Stimulated activated CD4-positive, alpha-beta T cell treated with anti-CD3 and anti-CD28 coated beads, Interleukin-12 subunit alpha, Interleukin-12 subunit beta, amount 100 ng/mL, for 24 hours (primary cell): ENCODE measurements around the gene OR5H15.
"Not testable (repeated sequence)": the region's sequence is repeated elsewhere in the genome, so short reads cannot be mapped to it uniquely, and the experiment has no call there.

Source experiments
- DNase-seq, 2 experiments: peaks; one replicate each; pipeline ENCODE4 v3.0.0-alpha.2; 2020; ENCODE audit warnings: low read depth in 2 of 2

Gene OR5H15

DNA sequence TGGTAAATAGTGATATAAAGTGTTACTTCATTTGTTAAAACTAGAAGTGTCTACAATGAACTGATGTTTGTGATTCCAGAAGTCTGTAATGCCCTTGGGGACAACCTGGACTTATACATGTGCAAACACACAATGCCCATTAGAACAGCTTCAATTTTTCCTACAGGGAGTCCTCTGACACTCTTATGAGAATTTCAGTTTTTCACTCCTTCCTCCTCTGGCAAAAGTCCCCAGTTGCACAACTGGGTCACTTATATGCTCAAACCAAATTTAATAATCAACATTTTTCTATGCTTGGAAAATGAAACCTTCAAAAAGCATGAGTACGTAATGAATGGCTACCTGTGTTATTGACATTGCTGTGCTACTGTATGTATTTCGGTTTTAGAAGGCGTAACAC lies at the start of gene OR5H15:
TSS of gene OR5H15 (plus strand) at position 301 of the 400 bp plus-strand sequence. CDS start 2,004 bp downstream, outside the sequence.
- no peak for DNase-seq

GRCh38 chr3:98130421-98130820 lies 36.1 kb upstream of the OR5H15 start, which contains the start of gene OR5H1:
TSS of gene OR5H1 (plus strand) at chr3:98130721. CDS start at chr3:98132698, 1,977 bp downstream.
- DNase-seq = no peak

- DNase-seq = no peak
These were observed 29.9 kb upstream of the OR5H15 start for GRCh38 chr3:98136631-98137030.

DNA sequence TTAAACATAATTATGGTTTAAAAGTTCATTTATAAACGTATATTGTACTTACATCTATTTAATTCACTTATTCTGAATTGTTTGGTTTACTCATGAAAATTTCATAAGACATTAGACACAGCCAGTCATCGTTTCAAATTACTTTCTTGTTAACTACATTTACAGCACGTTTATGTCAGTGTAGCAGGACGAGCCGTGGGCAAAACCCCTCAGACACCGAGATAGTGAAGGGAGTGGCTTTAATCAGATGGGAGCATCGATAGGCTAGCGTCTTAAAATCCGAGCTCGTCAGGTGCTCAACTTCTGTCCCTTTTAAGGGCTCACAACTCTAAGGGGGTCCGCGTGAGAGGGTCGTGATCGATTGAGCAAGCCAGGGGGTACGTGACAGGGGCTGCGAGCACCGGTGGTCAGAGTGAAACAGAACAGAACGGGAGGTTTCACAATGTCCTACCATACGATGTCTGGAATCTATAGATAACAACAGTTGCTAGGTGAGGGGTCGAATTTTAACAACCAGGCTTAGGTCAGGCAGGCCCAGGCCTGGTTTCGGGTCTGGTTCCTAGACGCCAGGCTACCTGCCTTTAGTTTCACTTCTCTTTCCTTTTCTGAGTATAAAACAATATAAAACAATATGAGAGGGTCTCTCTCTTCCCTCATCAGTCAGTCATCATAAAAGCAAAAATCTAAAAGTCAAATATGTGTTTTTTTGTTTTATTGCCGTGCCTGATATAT lies 28.5 kb upstream of the OR5H15 start:
- DNase-seq = not testable (repeated sequence)

GRCh38 chr3:98140531-98140930 lies 26.0 kb upstream of the OR5H15 start:
- DNase-seq = no peak

DNA sequence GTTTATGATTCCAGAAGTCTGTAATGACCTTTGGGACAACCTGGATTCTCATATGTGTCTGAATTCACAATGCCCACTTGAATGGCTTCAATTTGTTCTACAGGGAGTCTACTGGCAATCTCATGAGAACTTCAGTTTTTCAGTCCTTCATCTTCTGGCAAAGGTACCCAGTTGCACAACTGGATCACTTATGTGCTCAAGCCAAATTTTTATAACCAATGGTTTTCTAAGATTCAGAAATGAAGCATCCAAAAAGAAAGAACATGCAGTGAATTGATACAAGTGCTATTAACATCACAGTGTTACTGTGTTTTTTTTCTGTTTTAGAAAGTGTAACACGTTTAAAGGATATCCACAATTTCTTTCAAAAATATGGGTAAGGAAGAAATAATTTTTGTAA lies 19.3 kb upstream of the OR5H15 start, which contains the start of gene OR5H14:
TSS of gene OR5H14 (plus strand) at position 301 of the 400 bp plus-strand sequence. CDS start 1,907 bp downstream, outside the sequence.
- no peak for DNase-seq

GRCh38 chr3:98148751-98149150 lies 17.7 kb upstream of the OR5H15 start:
- no peak for DNase-seq

DNA sequence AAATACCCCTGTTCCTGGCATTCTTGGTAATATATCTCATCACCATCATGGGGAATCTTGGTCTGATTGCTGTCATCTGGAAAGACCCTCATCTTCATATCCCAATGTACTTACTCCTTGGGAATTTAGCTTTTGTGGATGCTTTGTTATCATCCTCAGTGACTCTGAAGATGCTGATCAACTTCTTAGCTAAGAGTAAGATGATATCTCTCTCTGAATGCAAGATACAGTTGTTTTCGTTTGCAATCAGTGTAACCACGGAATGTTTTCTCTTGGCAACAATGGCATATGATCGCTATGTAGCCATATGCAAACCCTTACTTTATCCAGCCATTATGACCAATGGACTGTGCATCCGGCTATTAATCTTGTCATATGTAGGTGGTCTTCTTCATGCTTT lies 17.0 kb upstream of the OR5H15 start:
- not testable (repeated sequence) for DNase-seq

DNA sequence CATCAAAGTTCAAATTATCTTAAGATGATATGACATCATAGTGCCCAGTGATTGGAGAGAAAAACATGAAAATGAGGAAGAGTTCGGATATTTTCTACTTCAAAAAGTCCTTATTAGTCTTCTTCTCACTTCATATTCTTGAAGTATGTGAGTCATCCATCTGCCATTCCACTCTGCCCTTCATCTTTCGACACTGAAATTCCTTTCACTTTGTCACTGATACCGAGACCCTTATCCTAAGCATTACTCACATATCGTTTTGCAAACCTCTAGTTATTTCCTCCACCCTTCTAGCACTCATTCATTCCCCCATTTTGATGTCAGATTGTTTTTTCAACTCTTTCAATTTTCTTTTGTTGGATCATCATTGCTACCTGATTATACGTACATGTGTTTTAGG lies 15.3 kb upstream of the OR5H15 start:
- DNase-seq = no peak

DNA sequence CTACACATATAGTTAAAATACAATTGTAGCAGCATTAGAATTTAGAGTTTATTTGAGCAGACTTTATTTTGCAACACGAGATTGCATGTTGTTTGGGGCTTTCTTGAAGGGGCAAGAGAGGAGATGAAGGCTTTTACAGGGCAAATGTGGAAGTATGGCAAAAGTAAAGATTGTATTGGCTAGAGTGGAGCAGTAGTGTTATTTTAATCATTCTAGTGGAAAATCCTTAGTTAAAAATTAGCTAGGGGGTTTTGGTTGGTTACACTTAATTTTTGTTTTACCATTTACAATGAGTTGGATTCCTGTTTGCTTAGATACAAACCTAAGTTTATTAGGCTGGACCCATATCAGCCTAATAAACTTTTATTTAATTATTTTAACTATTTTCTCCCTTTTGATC lies 4.6 kb downstream of the OR5H15 start:
- DNase-seq = no peak

DNA sequence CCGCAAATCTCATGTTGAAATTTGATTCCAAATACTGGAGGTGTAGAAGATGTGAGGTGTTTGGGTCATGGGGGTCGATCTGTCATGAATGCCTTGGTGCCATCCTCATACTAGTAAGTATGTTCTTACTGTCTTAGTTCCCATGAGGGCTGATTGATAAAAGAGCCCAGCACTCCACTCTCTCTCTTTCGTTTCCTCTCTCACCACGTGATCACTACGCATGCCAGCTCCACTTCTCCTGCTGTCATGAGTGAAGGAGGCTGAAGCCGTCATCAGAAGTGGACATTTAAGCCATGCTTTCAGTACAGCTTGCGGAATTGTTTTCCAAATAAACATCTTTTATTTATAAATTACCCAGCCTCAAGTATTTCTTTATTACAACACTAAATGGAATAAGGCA lies 6.1 kb downstream of the OR5H15 start:
- no peak for DNase-seq

DNA sequence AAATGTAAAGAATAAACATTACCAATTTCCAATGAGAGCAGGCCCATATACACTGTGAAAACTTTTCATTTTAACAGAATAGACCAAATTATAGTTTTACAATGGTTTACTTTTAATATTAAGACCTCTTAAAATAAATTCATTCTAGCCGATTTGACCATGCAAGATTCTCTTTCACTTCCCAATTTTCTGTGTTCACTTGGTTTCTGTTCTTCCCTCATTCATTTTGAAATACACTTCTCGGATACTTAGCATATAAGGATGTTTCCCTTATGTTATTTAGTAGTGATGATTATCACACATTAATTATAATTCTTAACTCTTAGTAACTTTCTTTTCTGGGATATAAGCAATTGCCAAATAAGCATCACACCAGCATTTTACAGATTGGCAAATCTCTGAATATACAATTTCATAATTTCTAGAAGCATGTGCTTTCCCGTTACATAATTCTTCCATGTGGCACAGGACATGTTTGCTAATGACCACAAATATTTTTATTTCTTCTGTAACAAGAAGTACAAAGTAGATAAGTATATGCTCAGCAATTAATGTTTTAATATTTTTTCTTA lies 13.9 kb downstream of the OR5H15 start:
- DNase-seq = no peak

DNA sequence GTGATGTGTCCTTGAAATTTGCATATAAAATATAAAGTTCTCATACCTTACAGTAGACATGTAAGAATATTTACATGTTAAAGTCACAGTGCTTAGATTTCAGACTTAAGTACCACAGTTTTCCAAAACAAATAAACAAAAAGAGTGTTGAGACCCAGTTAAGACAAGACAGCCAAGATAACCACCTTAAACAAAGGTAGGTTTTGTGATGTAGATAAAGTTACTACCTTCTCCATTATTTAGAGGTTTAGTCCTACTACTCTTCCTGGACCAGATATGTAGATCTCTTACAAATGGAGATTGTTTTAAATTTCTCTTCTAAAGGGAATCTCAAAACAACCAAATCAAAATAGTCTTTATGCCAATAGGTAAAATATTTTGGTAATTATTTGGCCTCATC lies 15.7 kb downstream of the OR5H15 start:
- DNase-seq = no peak

- DNase-seq = no peak
These were observed 18.7 kb downstream of the OR5H15 start for GRCh38 chr3:98185180-98185579.

GRCh38 chr3:98188545-98188944 lies 22.0 kb downstream of the OR5H15 start:
- DNase-seq = no peak

DNA sequence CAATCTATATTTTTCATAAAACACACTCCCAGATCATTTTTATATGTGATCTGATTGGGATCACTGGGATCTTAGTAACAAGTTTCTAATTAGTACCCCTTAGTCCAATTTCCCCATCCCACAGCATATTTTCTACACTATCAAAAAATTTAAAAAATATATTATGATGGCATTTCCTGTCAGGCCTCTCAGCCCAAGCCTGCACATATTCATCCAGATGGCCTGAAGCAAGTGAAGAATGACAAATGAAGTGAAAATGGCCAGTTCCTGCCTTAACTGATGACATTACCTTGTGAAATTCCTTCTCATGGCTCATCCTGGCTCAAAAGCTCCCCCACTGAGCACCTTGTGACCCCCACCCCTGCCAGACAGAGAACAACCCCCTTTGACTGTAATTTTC lies 24.4 kb downstream of the OR5H15 start:
- DNase-seq = not testable (repeated sequence)

DNA sequence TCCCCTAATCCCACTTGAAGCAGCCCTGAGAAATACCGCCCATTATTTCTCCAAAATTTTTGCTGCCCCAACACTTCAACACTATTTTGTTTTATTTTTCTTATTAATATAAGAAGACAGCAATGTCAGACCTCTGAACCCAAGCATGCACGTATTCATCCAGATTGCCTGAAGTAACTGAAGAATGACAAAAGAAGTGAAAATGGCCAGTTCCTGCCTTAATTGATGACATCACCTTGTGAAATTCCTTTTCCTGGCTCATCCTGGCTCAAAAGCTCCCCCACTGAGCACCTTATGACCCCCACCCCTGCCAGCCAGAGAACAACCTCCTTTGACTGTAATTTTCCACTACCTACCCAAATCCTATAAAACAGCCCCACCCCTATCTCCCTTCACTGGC lies 29.8 kb downstream of the OR5H15 start:
- DNase-seq = not testable (repeated sequence)

DNA sequence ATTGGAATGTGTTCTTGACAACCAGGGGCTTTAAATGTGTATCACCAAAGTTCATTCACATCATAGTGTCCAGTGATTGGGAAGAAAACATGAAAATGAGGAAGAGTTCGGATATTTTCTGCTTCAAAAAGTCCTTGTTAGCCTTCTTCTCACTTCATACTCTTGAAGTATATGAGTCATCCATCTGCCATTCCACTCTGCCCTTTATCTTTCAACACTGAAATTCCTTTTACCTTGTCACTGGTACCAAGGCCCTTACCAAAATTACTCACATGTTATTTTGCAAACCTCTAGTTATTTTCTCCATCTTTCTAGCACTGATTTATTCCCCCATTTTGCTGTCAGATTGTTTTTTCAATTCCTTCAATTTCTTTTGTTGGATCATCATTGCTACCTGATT lies 32.5 kb downstream of the OR5H15 start:
- DNase-seq = no peak

DNA sequence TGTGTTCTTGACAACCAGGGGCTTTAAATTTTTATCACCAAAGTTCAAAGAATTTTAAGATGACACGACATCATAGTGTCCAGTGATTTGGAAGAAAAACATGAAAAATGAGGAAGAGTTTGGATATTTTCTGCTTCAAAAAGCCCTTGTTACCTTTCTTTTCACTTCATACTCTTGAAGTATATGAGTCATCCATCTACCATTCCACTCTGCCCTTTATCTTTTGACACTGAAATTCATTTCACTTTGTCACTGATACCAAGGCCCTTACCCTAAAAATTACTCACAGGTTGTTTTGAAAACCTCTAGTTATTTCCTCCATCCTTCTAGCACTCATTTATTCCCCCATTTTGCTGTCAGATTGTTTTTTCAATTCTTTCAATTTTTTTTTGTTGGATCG lies 42.7 kb downstream of the OR5H15 start:
- no peak for DNase-seq

- DNase-seq = no peak
These were observed 46.8 kb downstream of the OR5H15 start for GRCh38 chr3:98213276-98213675.

- DNase-seq = no peak
These were observed 48.6 kb downstream of the OR5H15 start for GRCh38 chr3:98215051-98215450.
